ENCODE results near the gene FRZB.

Gene FRZB

GRCh38 chr2:182845794-182846417 lies 20.5 kb downstream of the FRZB start:
- no peak for DNase-seq (ENCODE audit: low read depth in 2 of 2, low spot score in 1 of 2)

DNA sequence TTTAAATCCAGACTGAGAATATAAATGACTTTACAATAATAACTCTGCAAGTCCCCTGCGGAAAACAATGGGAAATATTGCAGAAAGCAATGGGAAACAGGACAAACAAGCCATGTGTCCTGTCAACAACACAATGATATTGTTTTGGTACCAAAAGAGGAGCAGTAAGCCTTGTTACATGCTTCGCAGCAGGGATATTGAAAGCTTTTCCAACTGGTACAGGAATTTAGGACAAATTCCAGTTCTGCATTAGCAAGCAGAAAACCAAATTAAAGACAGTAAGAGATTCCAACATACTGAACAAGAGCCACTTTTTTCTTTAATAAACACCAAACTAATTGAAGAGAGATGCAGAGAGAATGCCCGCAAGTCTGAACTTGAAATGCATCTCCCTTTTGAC lies 30.0 kb downstream of the FRZB start:
- DNase-seq (ENCODE audit: low read depth in 2 of 2, low spot score in 1 of 2), result no peak

- no peak for DNase-seq (ENCODE audit: low read depth in 2 of 2, low spot score in 1 of 2)
Measured at GRCh38 chr2:182834293-182834692, 32.1 kb downstream of the FRZB start.

DNA sequence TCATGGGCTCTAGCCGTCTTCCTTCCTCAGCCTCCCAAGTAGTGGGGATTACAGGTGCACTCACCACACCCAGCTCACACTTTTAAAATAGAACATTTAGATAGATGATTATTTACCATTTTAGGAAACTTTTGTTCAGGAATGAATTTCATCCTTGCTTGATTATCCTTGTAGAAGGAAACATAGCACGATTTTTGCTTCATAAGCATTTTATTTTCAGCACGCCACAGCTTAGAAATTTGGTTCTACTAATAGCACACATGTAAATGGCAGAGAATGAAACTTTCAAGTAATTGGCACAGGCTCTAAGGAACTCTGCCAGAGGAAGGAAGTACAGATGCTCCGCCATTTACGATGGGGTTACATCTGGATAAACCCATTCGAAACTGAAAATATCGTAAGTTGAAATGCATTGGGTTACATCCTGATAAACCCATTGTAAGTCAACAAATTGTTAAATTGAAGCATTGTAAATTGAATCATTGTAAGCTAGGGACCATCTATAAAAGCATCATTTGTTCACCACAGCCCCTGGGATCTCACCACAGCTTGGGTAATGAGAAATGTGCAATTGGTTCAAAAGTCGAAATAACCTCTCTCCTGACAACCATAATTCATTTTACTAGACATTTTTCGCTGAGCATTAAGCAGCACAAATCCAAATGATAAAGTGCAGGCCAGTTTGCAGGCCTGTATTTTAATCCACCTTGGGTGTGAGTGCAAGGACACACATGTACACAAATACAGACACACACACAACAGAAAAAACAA lies 33.2 kb downstream of the FRZB start:
- DNase-seq (ENCODE audit: low read depth in 2 of 2, low spot score in 1 of 2), result no peak

- DNase-seq (ENCODE audit: low read depth in 2 of 2, low spot score in 1 of 2), result no peak
Measured at GRCh38 chr2:182831921-182832320, 34.5 kb downstream of the FRZB start.

DNA sequence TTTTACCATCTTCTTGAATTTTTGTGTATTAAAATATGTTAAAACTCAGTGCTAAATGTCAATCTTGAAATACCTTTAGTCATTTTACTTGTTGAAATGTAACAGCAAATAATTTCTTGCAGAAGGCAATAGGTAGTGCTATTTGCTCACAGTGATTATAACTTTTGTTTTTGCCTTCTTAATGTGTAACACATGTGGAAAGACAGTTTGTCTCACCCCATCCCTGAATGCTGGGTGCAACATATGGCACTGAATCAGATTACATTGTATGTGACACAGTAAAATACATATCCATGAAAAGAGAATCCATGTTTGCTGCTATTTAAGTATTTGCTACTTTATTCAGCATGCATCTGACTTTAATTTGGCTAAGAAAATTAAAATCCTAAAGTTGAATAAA lies 35.3 kb downstream of the FRZB start:
- no peak for DNase-seq (ENCODE audit: low read depth in 2 of 2, low spot score in 1 of 2)

GRCh38 chr2:182827182-182827879 lies 39.1 kb downstream of the FRZB start:
- DNase-seq (ENCODE audit: low read depth in 2 of 2, low spot score in 1 of 2), result no peak

DNA sequence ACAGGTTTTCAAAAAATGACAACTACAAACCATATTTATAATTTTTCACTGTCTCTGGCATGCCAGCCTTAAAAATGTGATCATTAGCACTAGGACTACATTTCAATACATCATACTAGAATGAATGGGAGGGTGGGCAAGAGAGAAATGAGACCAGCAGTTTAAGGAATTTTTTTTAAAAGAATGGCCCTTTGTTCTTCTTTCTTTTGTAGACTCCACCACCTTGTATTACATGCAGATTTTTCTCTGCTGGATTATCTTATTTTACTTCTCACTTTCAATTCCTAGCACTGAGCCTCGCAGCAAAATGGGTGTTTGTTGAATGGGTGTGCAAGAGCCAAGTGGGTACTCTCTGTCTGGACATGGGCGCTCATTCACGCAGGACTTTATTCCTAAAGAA lies 39.9 kb downstream of the FRZB start:
- no peak for DNase-seq (ENCODE audit: low read depth in 2 of 2, low spot score in 1 of 2)

DNA sequence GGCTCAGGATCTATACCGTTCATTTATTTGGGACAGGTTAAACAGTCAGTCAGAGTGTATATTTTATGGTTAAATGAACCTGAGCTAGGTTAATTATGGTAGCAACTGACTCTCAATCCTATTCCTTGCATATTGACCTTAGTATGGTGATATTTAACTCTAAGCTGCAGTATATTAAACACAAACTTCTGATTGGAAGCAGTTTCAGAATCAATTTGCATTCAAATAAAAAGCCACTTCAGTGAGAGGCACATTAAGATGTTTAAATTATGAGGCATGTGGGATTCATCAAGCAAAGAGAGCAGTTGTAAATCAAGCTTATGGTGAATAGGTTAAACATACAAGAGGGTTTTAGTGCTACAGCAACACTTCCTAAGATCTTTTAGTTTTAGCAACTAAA lies 40.4 kb downstream of the FRZB start:
- DNase-seq (ENCODE audit: low read depth in 2 of 2, low spot score in 1 of 2), result no peak

- DNase-seq (ENCODE audit: low read depth in 2 of 2, low spot score in 1 of 2), result no peak
Measured at GRCh38 chr2:182824767-182825158, 41.7 kb downstream of the FRZB start.

- no peak for DNase-seq (ENCODE audit: low read depth in 2 of 2, low spot score in 1 of 2)
Measured at GRCh38 chr2:182824056-182824766, 42.2 kb downstream of the FRZB start.

DNA sequence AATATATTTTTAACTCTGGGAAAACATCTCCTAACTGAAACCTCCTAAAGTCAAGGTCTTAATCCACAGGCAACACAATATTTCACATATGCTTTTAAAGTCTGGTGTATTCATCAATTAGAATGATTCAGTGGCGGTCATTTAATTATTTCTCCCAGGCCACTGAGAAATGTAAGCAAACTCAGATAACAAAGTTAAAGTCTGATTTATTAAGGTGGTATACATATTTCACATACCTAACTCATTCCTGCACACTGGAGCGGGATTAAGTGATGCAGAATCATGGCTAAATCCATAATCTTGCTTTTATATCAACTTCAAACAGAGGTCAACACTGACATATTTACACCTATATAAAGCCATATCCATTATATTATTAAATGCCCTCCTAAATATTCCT lies 43.7 kb downstream of the FRZB start:
- no peak for DNase-seq (ENCODE audit: low read depth in 2 of 2, low spot score in 1 of 2)

DNA sequence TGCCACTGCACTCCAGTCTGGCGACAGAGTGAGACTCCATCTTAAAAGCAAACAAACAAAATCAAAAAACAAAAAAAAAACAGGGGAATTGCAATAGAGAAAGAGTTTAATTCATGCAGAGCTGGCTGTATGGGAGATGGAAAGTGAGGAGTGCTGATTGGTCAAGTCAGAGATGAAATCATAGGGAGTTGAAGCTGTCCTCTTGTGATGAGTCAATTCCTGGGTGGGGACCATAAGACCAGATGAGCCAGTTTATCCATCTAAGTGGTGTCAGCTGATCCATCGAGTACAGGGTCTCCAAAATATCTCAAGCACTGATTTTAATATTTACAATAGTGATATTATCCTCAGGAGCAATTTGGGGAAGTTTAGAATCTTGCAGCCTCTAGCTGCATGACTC lies 45.3 kb downstream of the FRZB start:
- no peak for DNase-seq (ENCODE audit: low read depth in 2 of 2, low spot score in 1 of 2)

DNA sequence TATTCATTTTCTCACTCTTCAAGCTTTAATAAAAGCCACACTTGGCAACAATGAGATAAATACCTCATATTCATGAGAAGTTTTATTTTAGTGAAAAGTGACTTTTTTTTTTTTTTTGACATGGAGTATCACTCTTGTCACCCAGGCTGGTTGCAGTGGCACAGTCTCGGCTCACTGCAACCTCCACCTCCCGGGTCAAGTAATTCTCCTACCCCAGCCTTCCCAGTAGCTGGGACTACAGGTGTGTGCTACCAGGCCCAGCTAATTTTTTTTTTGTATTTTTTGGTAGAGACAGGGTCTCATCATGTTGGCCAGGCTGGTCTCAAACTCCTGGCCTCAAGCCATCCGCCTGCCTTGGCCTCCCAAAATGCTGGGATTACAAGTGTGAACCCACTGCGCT lies 47.0 kb downstream of the FRZB start:
- no peak for DNase-seq (ENCODE audit: low read depth in 2 of 2, low spot score in 1 of 2)

DNA sequence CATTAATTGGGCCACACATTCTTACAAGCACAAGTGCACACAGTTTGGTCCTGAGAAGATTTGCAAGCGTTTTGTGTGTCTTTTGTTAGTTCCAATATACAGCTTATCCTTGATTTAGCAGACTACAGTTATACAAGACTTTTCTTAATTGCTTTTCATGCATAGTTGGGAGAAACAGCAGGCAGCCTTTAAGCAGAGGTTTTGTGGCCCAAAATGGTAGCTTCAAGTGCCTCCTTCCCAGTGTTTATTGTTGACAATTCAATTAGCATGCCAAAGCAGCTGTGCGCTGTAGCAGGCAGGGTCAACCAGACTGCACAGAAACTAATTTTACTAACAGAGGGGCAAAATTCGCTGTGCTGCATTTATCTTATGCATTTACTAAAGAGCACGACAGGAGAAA lies 47.5 kb downstream of the FRZB start:
- DNase-seq (ENCODE audit: low read depth in 2 of 2, low spot score in 1 of 2), result no peak

DNA sequence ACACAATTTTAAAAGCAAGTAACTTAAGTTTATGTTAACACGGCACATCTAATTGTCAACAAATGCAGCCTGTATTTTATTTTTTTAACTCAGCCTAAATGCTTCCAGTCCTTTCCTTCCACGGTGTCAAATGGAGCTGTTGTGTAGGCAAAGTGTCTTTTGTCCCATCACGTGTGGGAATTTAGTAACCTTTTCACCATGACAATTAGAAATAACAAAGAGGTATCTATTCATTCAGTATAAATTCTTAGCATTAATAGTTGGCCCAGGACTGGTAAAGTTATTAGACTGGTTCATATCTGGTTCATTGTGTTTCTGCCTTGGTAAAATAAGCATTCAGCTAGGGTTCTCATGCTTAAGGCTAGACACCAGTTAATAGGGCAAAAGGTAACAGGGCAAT lies 47.9 kb downstream of the FRZB start:
- DNase-seq (ENCODE audit: low read depth in 2 of 2, low spot score in 1 of 2), result no peak

GRCh38 chr2:182817558-182817957 lies 48.9 kb downstream of the FRZB start:
- DNase-seq (ENCODE audit: low read depth in 2 of 2, low spot score in 1 of 2), result no peak

DNA sequence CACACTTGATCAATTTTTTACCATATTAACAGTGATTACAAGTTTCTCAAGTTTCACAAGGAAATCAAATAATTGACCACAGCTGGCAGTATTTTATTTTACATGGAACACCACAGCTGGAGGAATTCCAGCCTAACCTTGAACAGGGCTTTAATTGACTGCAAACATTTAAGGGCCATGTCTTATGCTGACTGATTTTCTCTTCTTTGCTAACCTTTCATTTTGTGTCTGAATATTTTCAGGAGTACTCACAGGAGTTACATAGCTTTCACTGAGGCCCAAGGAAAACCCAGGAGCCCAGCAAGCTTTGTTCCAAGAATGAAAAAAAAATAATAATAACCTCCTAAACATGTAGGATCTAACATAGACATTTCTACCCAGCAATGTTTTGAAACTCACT lies 49.6 kb downstream of the FRZB start:
- DNase-seq (ENCODE audit: low read depth in 2 of 2, low spot score in 1 of 2), result no peak

DNA sequence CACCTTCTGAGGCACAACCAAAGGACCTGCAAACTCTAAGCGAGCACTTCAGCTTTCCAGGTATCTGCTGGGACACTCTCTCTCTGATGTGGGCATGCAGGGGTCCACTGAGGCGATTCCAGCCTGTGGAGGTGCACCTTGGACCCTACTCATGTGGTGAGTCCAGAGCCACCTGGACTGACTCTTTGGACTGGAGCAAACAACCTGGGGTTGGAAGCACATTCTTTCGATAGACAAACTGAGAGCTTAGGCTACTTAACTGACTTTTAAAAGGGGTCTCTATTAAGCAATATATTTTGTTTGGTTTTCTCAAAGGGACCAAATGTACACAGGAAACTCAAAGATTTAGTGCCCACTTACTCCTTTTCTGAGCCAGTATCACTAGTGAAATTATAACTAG lies 51.6 kb downstream of the FRZB start:
- DNase-seq (ENCODE audit: low read depth in 2 of 2, low spot score in 1 of 2), result no peak

DNA sequence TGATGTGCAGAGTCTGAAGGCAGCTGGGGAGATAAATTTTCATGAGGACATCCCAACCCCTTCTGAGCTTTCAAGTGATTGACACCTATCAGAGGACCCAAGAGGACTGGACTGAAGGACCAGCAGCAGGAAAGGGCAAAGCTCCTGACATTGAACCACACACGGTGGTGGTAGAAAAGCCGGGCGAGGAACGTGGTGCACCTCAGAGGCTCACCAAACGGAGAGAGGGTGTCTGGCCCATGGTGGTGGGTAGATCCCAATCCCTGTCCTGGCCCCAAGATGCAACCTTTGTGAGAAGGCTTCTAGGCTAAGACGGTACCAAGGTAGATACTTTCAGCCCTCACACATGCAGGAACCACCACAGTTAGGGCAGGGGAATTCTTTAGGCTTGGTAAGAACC lies 52.1 kb downstream of the FRZB start:
- DNase-seq (ENCODE audit: low read depth in 2 of 2, low spot score in 1 of 2), result no peak

- no peak for DNase-seq (ENCODE audit: low read depth in 2 of 2, low spot score in 1 of 2)
Measured at GRCh38 chr2:182810087-182810486, 56.4 kb downstream of the FRZB start.

GRCh38 chr2:182807319-182807718 lies 59.1 kb downstream of the FRZB start:
- DNase-seq (ENCODE audit: low read depth in 2 of 2, low spot score in 1 of 2), result no peak
